ENCODE results near the gene BPTF. TPM values are rescaled to one million over a fixed set of nuclear protein-coding genes. Genes with fewer than 3 reads are reported as not detected.

The BPTF gene
- total RNA-seq, 1 donor from 2014 or later = 129 TPM

- no peak for TF ChIP-seq EZH2phosphoT487 (IDR thresholded peaks at IDR 0.05)
- TF ChIP-seq CTCF (IDR thresholded peaks at IDR 0.05) = no peak
- no peak for TF ChIP-seq EZH2 (IDR thresholded peaks at IDR 0.05)
- Histone ChIP-seq H3F3A (ENCODE audit: low read depth) (no peaks in the 10 kb centered on the region), H3K4me3 (no peak overlapping the region), H2AFZ (replicated peaks) (no peak overlapping the region), H3K4me1 (no peaks in the 10 kb centered on the region), H3K27ac (no peak overlapping the region), H3K27me3 (no peaks in the 10 kb centered on the region), H3K36me3 (no peaks in the 10 kb centered on the region), H3K4me2 (no peak overlapping the region), H4K20me1 (ENCODE audit: low read depth) (no peaks in the 10 kb centered on the region), H3K9me3 (ENCODE audit: low read depth) (no peaks in the 10 kb centered on the region), H3K9ac (no peak overlapping the region), H3K79me2 (ENCODE audit: low read depth) (no peaks in the 10 kb centered on the region)
- Mint-ChIP-seq H3K9me3 (no peaks in the 10 kb centered on the region), H3K4me3 (no peak overlapping the region), H3K36me3 (no peaks in the 10 kb centered on the region), H3K4me1 (no peaks in the 10 kb centered on the region), H3K27me3 (ENCODE audit: insufficient read depth, low read depth) (peaks cover 5% of the 10 kb centered on the region), H3K27ac (no peak overlapping the region)
- DNase-seq (ENCODE audit: low spot score) = no peak
Observed at GRCh38 chr17:67813803-67814180, 11.5 kb upstream of the BPTF start.

GRCh38 chr17:67818110-67819002 is 6.9 kb upstream of the BPTF start:
- H3K4me2 ChIP-seq = no peak overlapping the region
- H3K9me3 ChIP-seq (ENCODE audit: low read depth) = no peaks in the 10 kb centered on the region
- no peaks in the 10 kb centered on the region for H4K20me1 ChIP-seq (ENCODE audit: low read depth)
- no peak overlapping the region for H3K27ac ChIP-seq
- TF ChIP-seq CTCF (IDR thresholded peaks at IDR 0.05) (no peak), EZH2 (IDR thresholded peaks at IDR 0.05) (no peak), EZH2phosphoT487 (IDR thresholded peaks at IDR 0.05) (no peak)
- H3F3A ChIP-seq (ENCODE audit: low read depth) = no peaks in the 10 kb centered on the region
- no peaks in the 10 kb centered on the region for H3K4me1 Mint-ChIP-seq
- H3K27me3 ChIP-seq = no peaks in the 10 kb centered on the region
- no peaks in the 10 kb centered on the region for H3K36me3 ChIP-seq
- peaks cover 5% of the 10 kb centered on the region for H3K27me3 Mint-ChIP-seq (ENCODE audit: insufficient read depth, low read depth)
- no peak overlapping the region for H3K4me3 Mint-ChIP-seq
- H3K4me1 ChIP-seq = no peaks in the 10 kb centered on the region
- no peaks in the 10 kb centered on the region for H3K36me3 Mint-ChIP-seq
- DNase-seq (ENCODE audit: low spot score) = no peak
- H3K4me3 ChIP-seq = no peak overlapping the region
- no peaks in the 10 kb centered on the region for H3K9me3 Mint-ChIP-seq
- no peaks in the 10 kb centered on the region for H3K79me2 ChIP-seq (ENCODE audit: low read depth)
- no peak overlapping the region for H2AFZ ChIP-seq (replicated peaks)
- no peak overlapping the region for H3K27ac Mint-ChIP-seq
- H3K9ac ChIP-seq = no peak overlapping the region

DNA sequence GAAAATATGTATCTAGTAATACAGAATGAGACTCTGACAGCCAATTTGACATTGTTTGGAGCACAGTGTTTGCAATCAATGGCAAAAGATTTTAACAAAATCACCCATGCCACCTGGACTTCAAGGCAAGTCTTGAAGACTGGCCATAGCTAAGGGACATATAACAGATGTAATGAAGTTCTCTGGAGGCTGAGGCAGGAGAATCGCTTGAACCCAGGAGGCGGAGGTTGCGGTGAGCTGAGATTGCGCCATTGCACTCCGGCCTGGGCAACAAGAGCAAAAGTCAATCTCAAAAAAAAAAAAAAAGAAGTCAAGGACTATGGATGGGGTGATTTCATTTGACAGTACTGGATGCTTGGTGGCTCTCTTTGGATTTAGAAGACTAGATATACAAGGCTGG is 5.6 kb upstream of the BPTF start:
- no peaks in the 10 kb centered on the region for H3K36me3 ChIP-seq
- H3F3A ChIP-seq (ENCODE audit: low read depth) = peaks cover 7% of the 10 kb centered on the region
- no peaks in the 10 kb centered on the region for H4K20me1 ChIP-seq (ENCODE audit: low read depth)
- H3K9me3 ChIP-seq (ENCODE audit: low read depth) = no peaks in the 10 kb centered on the region
- DNase-seq (ENCODE audit: low spot score) = no peak
- Mint-ChIP-seq H3K4me1 (peaks cover 3% of the 10 kb centered on the region), H3K9me3 (no peaks in the 10 kb centered on the region), H3K4me3 (no peak overlapping the region), H3K27me3 (ENCODE audit: insufficient read depth, low read depth) (peaks cover 7% of the 10 kb centered on the region), H3K36me3 (no peaks in the 10 kb centered on the region), H3K27ac (no peak overlapping the region)
- TF ChIP-seq CTCF (IDR thresholded peaks at IDR 0.05) (no peak), EZH2phosphoT487 (IDR thresholded peaks at IDR 0.05) (no peak), EZH2 (IDR thresholded peaks at IDR 0.05) (no peak)
- H3K4me1 ChIP-seq = no peaks in the 10 kb centered on the region
- H3K27me3 ChIP-seq = peaks cover 12% of the 10 kb centered on the region
- no peak overlapping the region for H3K4me2 ChIP-seq
- no peaks in the 10 kb centered on the region for H3K79me2 ChIP-seq (ENCODE audit: low read depth)
- H3K4me3 ChIP-seq = no peak overlapping the region
- no peak overlapping the region for H2AFZ ChIP-seq (replicated peaks)
- H3K27ac ChIP-seq = no peak overlapping the region
- H3K9ac ChIP-seq = no peak overlapping the region
